Testis (tissue), 3 donors: ENCODE data around the gene EYS. TPM values are rescaled to one million over a fixed set of nuclear protein-coding genes. Genes with fewer than 3 reads are reported as not detected.

ENCODE experiments used
- DNase-seq: peaks from one replicate; pipeline ENCODE4 v3.0.0-alpha.2; 2019
- H3K27ac ChIP-seq, 2 donors: fragments of 200-600 bp; sonication (generic); one replicate each; pipeline ENCODE4 v1.5.1; 2019
- H3K27me3 ChIP-seq: fragments of 200-600 bp; sonication (generic); one replicate; pipeline ENCODE4 v1.5.1; 2019
- H3K36me3 ChIP-seq: fragments of 200-600 bp; sonication (generic); one replicate; pipeline ENCODE4 v1.5.1; 2017; ENCODE audit warnings: low read depth; ENCODE audit errors: missing control alignments
- H3K4me1 ChIP-seq: fragments of 200-600 bp; sonication (generic); one replicate; pipeline ENCODE4 v1.5.1; 2019
- H3K4me3 ChIP-seq, 2 donors: fragments of 200-600 bp; sonication (generic); one replicate each; pipeline ENCODE4 v1.5.1; 2017 to 2019
- H3K9me3 ChIP-seq: fragments of 200-600 bp; sonication (generic); one replicate; pipeline ENCODE4 v1.5.1; 2017
- CTCF ChIP-seq, 3 experiments: fragments of 450-650 bp in 2 of 3; fragments of 200-600 bp in 1 of 3; sonication (generic) in 1 of 3; IDR thresholded peaks; one replicate each; pipeline ENCODE4 v1.5.1; 2016 to 2019; ENCODE audit warnings: antibody characterized with exemption in 3 of 3, mild to moderate bottlenecking in 2 of 3, moderate library complexity in 1 of 3
- POLR2A ChIP-seq: fragments of 450-650 bp; IDR thresholded peaks from one replicate; pipeline ENCODE4 v1.6.1; 2017; ENCODE audit warnings: antibody characterized with exemption, mild to moderate bottlenecking, moderate library complexity
- WGBS, 2 donors: methylation state at CpG; one replicate each; pipeline ENCODE4 v1.1.5; 2018; 5-methylcytosine and 5-hydroxymethylcytosine counted together
- intact Hi-C: fragments of 100-400 bp; cut with DNase I; formaldehyde crosslinking; loops from one replicate; pipeline ENCODE4 v1.15.1; 2023; ENCODE audit warnings: low total_unique reads
- polyA plus RNA-seq: library from polyadenylated mRNA; stranded (reverse); fragments of 350-450 nt; fragmentation: Illumina TruSeq; extraction: RNeasy Lipid Tissue Mini Kit (QIAGEN cat#74804); gene quantifications from one replicate; pipeline ENCODE4 v1.2.3, GENCODE V29; 2014; ENCODE audit warnings: low read depth, low replicate concordance; ENCODE audit not compliant: insufficient read depth
- total RNA-seq, 2 donors: library from RNA; depleted of rRNA; stranded (reverse); fragments of >200 nt; gene quantifications; one replicate each; pipeline ENCODE4 v1.2.3, GENCODE V29; 2016

Gene EYS
- total and polyA plus RNA-seq, 3 donors from 2014 or later = 1.3 to 2.8 (median 2.6) TPM

DNA sequence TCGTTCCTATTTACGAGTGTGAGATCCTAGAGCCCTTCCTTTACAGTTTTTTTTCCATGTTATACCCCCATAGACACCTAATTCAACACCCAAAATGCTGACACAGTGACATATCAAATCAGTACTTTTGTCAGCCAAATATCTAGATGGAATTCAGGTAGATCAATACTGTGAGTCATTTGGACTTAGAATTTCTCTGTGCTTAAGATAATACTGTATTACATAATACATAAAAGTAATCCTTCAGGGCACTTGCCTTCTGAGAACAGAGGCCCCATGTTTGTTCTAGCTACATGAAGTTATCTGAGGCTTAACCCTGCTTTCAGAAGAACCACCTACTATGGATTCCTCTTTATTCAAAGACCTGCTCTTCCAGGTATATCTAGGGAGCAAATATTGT, 1448.3 kb downstream of the EYS start:
- no peaks in the 10 kb centered on the region for H3K4me1 ChIP-seq
- H3K4me3 ChIP-seq = no peak overlapping the region
- intact Hi-C loops = no loop called here
- H3K27ac ChIP-seq = no peak overlapping the region
- no peak for TF ChIP-seq CTCF (IDR thresholded peaks at IDR 0.05)
- TF ChIP-seq POLR2A = no peak
- no peak for DNase-seq
- no peaks in the 10 kb centered on the region for H3K27me3 ChIP-seq
- WGBS, 2 donors = 46 to 91% methylated on average over 2 of the region's 2 CpGs
- no peaks in the 10 kb centered on the region for H3K36me3 ChIP-seq
- no peaks in the 10 kb centered on the region for H3K9me3 ChIP-seq

DNA sequence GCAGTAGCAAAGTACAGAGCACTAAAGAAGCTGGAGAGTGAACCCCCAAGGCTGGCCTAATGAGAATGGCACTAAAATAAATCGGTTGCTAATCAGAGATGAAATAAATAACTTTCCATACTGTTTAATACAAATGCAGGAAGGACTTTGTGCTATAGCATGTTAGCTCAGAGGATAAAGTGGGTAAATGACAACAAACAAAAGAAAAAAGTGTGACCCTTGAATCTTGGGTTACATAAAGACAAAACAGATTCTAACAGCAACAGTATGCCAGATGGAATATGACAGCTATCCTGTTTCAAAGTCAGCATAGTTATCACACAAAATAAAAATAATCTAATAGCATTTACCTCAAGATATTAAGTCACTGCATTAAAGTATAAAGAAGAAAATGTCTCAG, 1448.7 kb downstream of the EYS start:
- Histone ChIP-seq H3K27me3 (no peaks in the 10 kb centered on the region), H3K4me1 (no peaks in the 10 kb centered on the region), H3K4me3 (no peak overlapping the region), H3K27ac (no peak overlapping the region), H3K36me3 (no peaks in the 10 kb centered on the region), H3K9me3 (no peaks in the 10 kb centered on the region)
- TF ChIP-seq CTCF (IDR thresholded peaks at IDR 0.05) (no peak), POLR2A (no peak)
- DNase-seq = no peak
- intact Hi-C loops = no loop called here
- WGBS, 2 donors = 58 to 89% methylated on average over 1 of the region's 1 CpG

DNA sequence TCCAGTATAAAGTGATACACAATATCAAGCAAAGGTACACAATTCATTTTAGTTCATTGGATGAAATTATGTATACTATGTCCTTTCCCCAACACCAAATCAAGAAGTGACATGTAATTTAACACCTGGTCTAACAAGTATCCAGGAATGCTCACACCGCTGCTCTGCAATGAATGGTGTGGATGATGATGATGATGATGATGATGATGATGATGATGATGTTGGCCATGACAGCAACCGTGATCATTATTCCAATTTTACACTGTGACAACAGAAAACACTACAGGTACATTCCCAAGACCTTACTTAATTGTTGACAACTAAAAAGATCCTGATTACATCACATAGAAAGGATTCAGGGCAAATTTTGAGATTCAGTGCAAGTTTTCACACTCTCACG, 1449.4 kb downstream of the EYS start:
- no peak overlapping the region for H3K27ac ChIP-seq
- H3K4me1 ChIP-seq = no peaks in the 10 kb centered on the region
- TF ChIP-seq CTCF (IDR thresholded peaks at IDR 0.05) = no peak
- DNase-seq = no peak
- H3K36me3 ChIP-seq = no peaks in the 10 kb centered on the region
- 52 to 95% methylated on average over 2 to 3 of the region's 3 CpGs for WGBS, 2 donors
- no peaks in the 10 kb centered on the region for H3K9me3 ChIP-seq
- no peak overlapping the region for H3K4me3 ChIP-seq
- intact Hi-C loops = no loop called here
- no peaks in the 10 kb centered on the region for H3K27me3 ChIP-seq

- WGBS, 2 donors = 56 to 84% methylated on average over 3 of the region's 3 CpGs
- intact Hi-C loops = no loop called here
These were observed 1450.5 kb downstream of the EYS start for GRCh38 chr6:64256483-64256882.

More at GRCh38 chr6:64256483-64256882, 1450.5 kb downstream of the EYS start:
- H3K4me3 ChIP-seq = no peak overlapping the region
- no peak for TF ChIP-seq CTCF (IDR thresholded peaks at IDR 0.05)
- no peak for TF ChIP-seq POLR2A
- no peak for DNase-seq
- no peak overlapping the region for H3K27ac ChIP-seq
- no peaks in the 10 kb centered on the region for H3K27me3 ChIP-seq
- H3K9me3 ChIP-seq = no peaks in the 10 kb centered on the region
- H3K4me1 ChIP-seq = no peaks in the 10 kb centered on the region
- no peaks in the 10 kb centered on the region for H3K36me3 ChIP-seq
